VCaP (cell line): Measurements from ENCODE around the gene DUSP1.

Source experiments
- H3K27ac ChIP-seq: fragments of 450-650 bp; 2 replicates; pipeline ENCODE4 v1.5.1; 2017
- CTCF ChIP-seq: fragments of 450-650 bp; conservative IDR thresholded peaks from 2 replicates; pipeline ENCODE4 v1.5.1; 2017; ENCODE audit warnings: mild to moderate bottlenecking, moderate library complexity

DUSP1 gene

GRCh38 chr5:172768098-172768572 lies 2.9 kb downstream of the DUSP1 start:
- no peak overlapping the region; the same call in 1 of the 2 replicates for H3K27ac ChIP-seq
- TF ChIP-seq CTCF = no peak

- H3K27ac ChIP-seq = peak overlapping the region; percentile 86; the same call in 1 of the 2 replicates
- TF ChIP-seq CTCF = no peak
These were observed 4.5 kb downstream of the DUSP1 start for GRCh38 chr5:172766287-172767108.

GRCh38 chr5:172765766-172766286 lies 5.2 kb downstream of the DUSP1 start:
- peak overlapping the region; percentile 86 for H3K27ac ChIP-seq
- TF ChIP-seq CTCF = no peak

- no peak for TF ChIP-seq CTCF
- peak overlapping the region; percentile 86 for H3K27ac ChIP-seq
These were observed 5.9 kb downstream of the DUSP1 start for GRCh38 chr5:172764861-172765765.

- TF ChIP-seq CTCF = no peak
- no peak overlapping the region for H3K27ac ChIP-seq
These were observed 7.9 kb downstream of the DUSP1 start for GRCh38 chr5:172763120-172763464.

GRCh38 chr5:172762214-172763119 lies 8.5 kb downstream of the DUSP1 start:
- no peak for TF ChIP-seq CTCF
- no peak overlapping the region for H3K27ac ChIP-seq
